CD8-positive, alpha-beta memory T cell (primary cell): Measurements from ENCODE around the gene ST3GAL5. TPM values are rescaled to one million over a fixed set of nuclear protein-coding genes. Genes with fewer than 3 reads are reported as not detected.
A peak's percentile ranks its signal among the peaks of the same experiment; 100 is the strongest.

Source experiments
- CTCF ChIA-PET: fragments of 350-600 bp; sonication (Branson Sonifier 250); formaldehyde crosslinking; loops from one replicate; lab custom pipeline; 2021; ENCODE audit warnings: antibody characterized with exemption; lab: Charles Lee
- POLR2A ChIA-PET: fragments of 350-600 bp; sonication (Branson Sonifier 250); formaldehyde crosslinking; loops from one replicate; lab custom pipeline; 2021; ENCODE audit warnings: antibody characterized with exemption; lab: Charles Lee
- DNase-seq, 5 donors: peaks; one replicate each; pipeline versions ENCODE4 v3.0.0 to v3.0.0-alpha.2; 2020 to 2022; ENCODE audit warnings: mixed read lengths in 1 of 5
- H3K27ac ChIP-seq: one replicate; pipeline ENCODE4 v1.7.0; 2013; ENCODE audit warnings: low read depth, mild to moderate bottlenecking, low read length, moderate library complexity
- H3K27me3 ChIP-seq: 2 replicates; pipeline ENCODE4 v1.7.0; 2013; ENCODE audit warnings: low read length, mild to moderate bottlenecking; ENCODE audit not compliant: insufficient read depth, poor library complexity, severe bottlenecking
- H3K36me3 ChIP-seq: 2 replicates; pipeline ENCODE4 v1.7.0; 2013; ENCODE audit warnings: mild to moderate bottlenecking, low read length, moderate library complexity; ENCODE audit not compliant: insufficient read depth
- H3K4me1 ChIP-seq: 2 replicates; pipeline ENCODE4 v1.7.0; 2013; ENCODE audit warnings: mild to moderate bottlenecking, low read length, moderate library complexity; ENCODE audit not compliant: insufficient read depth
- H3K4me3 ChIP-seq: 2 replicates; pipeline ENCODE4 v1.7.0; 2013; ENCODE audit warnings: mild to moderate bottlenecking, low read length
- H3K9me3 ChIP-seq: 2 replicates; pipeline ENCODE4 v1.7.0; 2013; ENCODE audit warnings: mild to moderate bottlenecking, low read length
- H3K27ac Mint-ChIP-seq, 8 donors: one replicate each; pipeline ENCODE4 v1.8.0; 2020 to 2021; ENCODE audit warnings: mixed read lengths in 8 of 8, mild to moderate bottlenecking in 6 of 8, inconsistent platforms in 3 of 8, moderate library complexity in 3 of 8
- H3K27me3 Mint-ChIP-seq, 2 donors: one replicate each; pipeline ENCODE4 v1.8.0; 2020 to 2021; ENCODE audit warnings: mixed read lengths in 2 of 2, mild to moderate bottlenecking in 1 of 2, moderate library complexity in 1 of 2
- H3K36me3 Mint-ChIP-seq, 3 donors: one replicate each; pipeline ENCODE4 v1.8.0; 2020 to 2021; ENCODE audit warnings: mixed read lengths in 3 of 3, inconsistent platforms in 1 of 3, mild to moderate bottlenecking in 1 of 3
- H3K4me1 Mint-ChIP-seq, 3 donors: one replicate each; pipeline ENCODE4 v1.8.0; 2020 to 2021; ENCODE audit warnings: mixed read lengths in 3 of 3, inconsistent platforms in 1 of 3, mild to moderate bottlenecking in 1 of 3
- H3K4me3 Mint-ChIP-seq, 7 donors: one replicate each; pipeline ENCODE4 v1.8.0; 2020 to 2021; ENCODE audit warnings: mixed read lengths in 7 of 7, mild to moderate bottlenecking in 6 of 7, moderate library complexity in 4 of 7, inconsistent platforms in 2 of 7
- H3K9me3 Mint-ChIP-seq, 5 donors: one replicate each; pipeline ENCODE4 v1.8.0; 2020 to 2022; ENCODE audit warnings: mixed read lengths in 5 of 5, mild to moderate bottlenecking in 3 of 5, moderate library complexity in 2 of 5, inconsistent platforms in 1 of 5
- polyA plus RNA-seq: library from polyadenylated mRNA; unstranded; fragments of 300-500 nt; fragmentation: Illumina TruSeq; gene quantifications from one replicate; pipeline ENCODE4 v1.2.3, GENCODE V29; 2021
- total RNA-seq, 2 experiments: library from RNA; stranded (reverse); gene quantifications; one replicate each; pipeline ENCODE4 v1.2.3, GENCODE V29; 2021

The ST3GAL5 gene
- total and polyA plus RNA-seq, 3 experiments from 2014 or later, result 11.1 to 21.8 (median 11.2) TPM

GRCh38 chr2:85903849-85904248, 15.1 kb upstream of the ST3GAL5 start:
- DNase-seq, result no peak
- H3K4me1 Mint-ChIP-seq, result peaks cover 7 to 15% (median 14%) of the 10 kb centered on the region in 3 donors
- peak overlapping the region in 1 of 8 donors; percentile 17 for H3K27ac Mint-ChIP-seq
- Histone ChIP-seq H3K4me1 (no peaks in the 10 kb centered on the region), H3K36me3 (no peaks in the 10 kb centered on the region), H3K27me3 (no peaks in the 10 kb centered on the region), H3K4me3 (no peak overlapping the region), H3K27ac (no peak overlapping the region), H3K9me3 (no peaks in the 10 kb centered on the region)
- no peak overlapping the region for H3K4me3 Mint-ChIP-seq
- no peaks in the 10 kb centered on the region for H3K9me3 Mint-ChIP-seq
- ChIA-PET POLR2A (no interaction called here), CTCF (interaction anchor here (1.0 to 1.1 kb wide), 3 partner anchors 14 to 132 kb away, joined by 3 to 4 read pairs (median 3); no protein-coding TSS in a partner anchor)
- peaks cover 0 to 3% (median 0%) of the 10 kb centered on the region in 3 donors for H3K36me3 Mint-ChIP-seq
- peaks cover 0 to 4% of the 10 kb centered on the region in 2 donors for H3K27me3 Mint-ChIP-seq

DNA sequence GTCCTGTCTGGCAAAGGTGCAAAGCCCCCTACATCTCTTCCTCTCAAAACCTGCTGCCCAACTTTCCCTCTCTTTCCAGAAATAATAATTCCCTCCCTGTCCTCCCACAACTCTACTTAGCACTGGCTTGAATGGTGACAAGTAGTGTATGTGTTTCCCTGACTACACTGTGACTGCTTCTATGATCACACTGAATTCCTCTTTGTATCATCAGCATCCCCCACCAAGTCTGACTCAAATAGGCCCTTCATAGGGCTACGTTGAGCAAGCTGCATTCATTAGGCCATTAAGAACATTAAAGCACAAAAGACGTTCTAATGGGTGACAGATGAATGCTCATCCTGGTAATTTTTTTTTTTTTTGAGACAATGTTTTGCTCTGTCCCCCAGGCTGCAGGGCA, 13.7 kb upstream of the ST3GAL5 start:
- H3K27me3 ChIP-seq, result no peaks in the 10 kb centered on the region
- ChIA-PET POLR2A (no interaction called here), CTCF (interaction anchor here (1.0 to 4.9 kb wide), 2 partner anchors 14 to 75 kb away, joined by 4 to 28 read pairs (median 4); partner anchors contain the start of gene ST3GAL5)
- Mint-ChIP-seq H3K27ac (peak overlapping the region in 3 of 8 donors; percentile 24 to 86 (median 66)), H3K4me1 (peaks cover 18 to 23% (median 20%) of the 10 kb centered on the region in 3 donors), H3K36me3 (peaks cover 0 to 4% (median 0%) of the 10 kb centered on the region in 3 donors), H3K9me3 (no peaks in the 10 kb centered on the region), H3K4me3 (no peak overlapping the region), H3K27me3 (peaks cover 0 to 4% of the 10 kb centered on the region in 2 donors)
- H3K9me3 ChIP-seq, result no peaks in the 10 kb centered on the region
- no peak overlapping the region for H3K4me3 ChIP-seq
- H3K36me3 ChIP-seq, result no peaks in the 10 kb centered on the region
- DNase-seq, result no peak
- no peaks in the 10 kb centered on the region for H3K4me1 ChIP-seq
- H3K27ac ChIP-seq, result no peak overlapping the region

DNA sequence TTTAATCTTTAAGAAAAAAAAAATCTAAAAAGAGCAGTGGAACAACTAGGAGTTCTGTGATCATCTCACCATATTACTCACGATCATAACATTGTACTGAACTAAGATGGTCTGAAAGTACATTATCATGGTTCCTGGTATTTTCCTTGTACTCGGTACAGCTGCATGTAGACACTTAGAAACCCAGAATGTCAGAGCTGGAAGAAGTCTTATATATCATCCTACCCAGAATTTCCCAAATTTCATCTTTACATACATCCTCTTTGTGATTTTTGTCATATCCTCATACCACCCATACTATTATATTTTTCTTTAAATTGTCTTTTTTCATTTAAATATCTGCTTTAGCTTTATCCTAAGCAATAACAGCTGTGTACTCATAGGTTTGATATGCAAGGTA, 12.4 kb upstream of the ST3GAL5 start:
- Histone ChIP-seq H3K27ac (no peak overlapping the region), H3K27me3 (no peaks in the 10 kb centered on the region), H3K9me3 (no peaks in the 10 kb centered on the region), H3K36me3 (no peaks in the 10 kb centered on the region), H3K4me3 (no peak overlapping the region), H3K4me1 (no peaks in the 10 kb centered on the region)
- Mint-ChIP-seq H3K9me3 (no peaks in the 10 kb centered on the region), H3K27ac (no peak overlapping the region), H3K36me3 (peaks cover 0 to 4% (median 0%) of the 10 kb centered on the region in 3 donors), H3K27me3 (peaks cover 0 to 1% of the 10 kb centered on the region in 2 donors), H3K4me3 (no peak overlapping the region), H3K4me1 (peaks cover 18 to 23% (median 20%) of the 10 kb centered on the region in 3 donors)
- ChIA-PET CTCF (interaction anchor here (0.7 to 4.9 kb wide), 2 partner anchors 12 to 87 kb away, joined by 3 to 28 read pairs; partner anchors contain the start of gene ST3GAL5), POLR2A (interaction anchor here (0.6 kb wide), 1 partner anchor 38 kb away, joined by 3 read pairs; no protein-coding TSS in a partner anchor)
- no peak for DNase-seq

DNA sequence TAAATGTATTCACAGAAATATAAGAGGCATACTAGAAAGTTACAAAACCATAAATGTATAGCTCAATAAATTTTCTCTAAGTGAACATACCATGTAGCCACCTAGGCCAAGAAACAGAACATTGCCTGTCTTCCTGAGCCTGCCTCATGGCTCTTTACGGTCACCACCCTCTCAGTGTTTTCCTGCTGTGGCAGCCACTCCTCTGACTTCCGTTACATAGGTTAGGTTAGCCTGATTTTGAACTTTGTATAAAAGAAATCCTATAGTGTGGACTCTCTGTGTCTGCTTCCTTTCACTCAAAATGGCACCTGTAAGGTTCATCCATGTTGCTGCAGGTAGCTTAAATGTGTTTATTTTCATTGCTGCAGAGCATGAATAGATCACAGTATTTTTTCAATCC, 11.6 kb upstream of the ST3GAL5 start:
- peak overlapping the region in 1 of 7 donors; percentile 20 for H3K4me3 Mint-ChIP-seq
- no peak overlapping the region for H3K27ac ChIP-seq
- H3K4me1 ChIP-seq, result no peaks in the 10 kb centered on the region
- H3K4me3 ChIP-seq, result no peak overlapping the region
- CTCF ChIA-PET, result interaction anchor here (0.8 to 4.9 kb wide), 3 partner anchors 11 to 73 kb away, joined by 3 to 28 read pairs (median 3); partner anchors contain the start of gene ST3GAL5
- DNase-seq, result peak in 1 of 5 donors; percentile 20
- H3K9me3 Mint-ChIP-seq, result no peaks in the 10 kb centered on the region
- POLR2A ChIA-PET, result interaction anchor here (0.6 kb wide), 1 partner anchor 14 kb away, joined by 3 read pairs; no protein-coding TSS in a partner anchor
- H3K27me3 ChIP-seq, result no peaks in the 10 kb centered on the region
- H3K9me3 ChIP-seq, result no peaks in the 10 kb centered on the region
- H3K36me3 Mint-ChIP-seq, result peaks cover 0 to 1% (median 0%) of the 10 kb centered on the region in 3 donors
- no peaks in the 10 kb centered on the region for H3K27me3 Mint-ChIP-seq
- H3K27ac Mint-ChIP-seq, result peak overlapping the region in 4 of 8 donors; percentile 4 to 88 (median 62)
- no peaks in the 10 kb centered on the region for H3K36me3 ChIP-seq
- H3K4me1 Mint-ChIP-seq, result peaks cover 18 to 23% (median 20%) of the 10 kb centered on the region in 3 donors

- Mint-ChIP-seq H3K27ac (peak overlapping the region in 5 of 8 donors; percentile 3 to 88 (median 59)), H3K4me1 (peaks cover 18 to 23% (median 20%) of the 10 kb centered on the region in 3 donors), H3K9me3 (no peaks in the 10 kb centered on the region), H3K4me3 (peak overlapping the region in 1 of 7 donors; percentile 25), H3K27me3 (no peaks in the 10 kb centered on the region), H3K36me3 (peaks cover 0 to 4% (median 4%) of the 10 kb centered on the region in 3 donors)
- DNase-seq, result no peak
- POLR2A ChIA-PET, result interaction anchor here (0.6 kb wide), 1 partner anchor 14 kb away, joined by 3 read pairs; no protein-coding TSS in a partner anchor
- Histone ChIP-seq H3K27me3 (no peaks in the 10 kb centered on the region), H3K9me3 (no peaks in the 10 kb centered on the region), H3K4me1 (no peaks in the 10 kb centered on the region), H3K36me3 (no peaks in the 10 kb centered on the region), H3K27ac (no peak overlapping the region), H3K4me3 (no peak overlapping the region)
- CTCF ChIA-PET, result interaction anchor here (0.8 to 4.9 kb wide), 4 partner anchors 11 to 180 kb away, joined by 3 to 28 read pairs (median 3); partner anchors contain the start of gene ST3GAL5
These were observed 11.1 kb upstream of the ST3GAL5 start for GRCh38 chr2:85899849-85900248.

DNA sequence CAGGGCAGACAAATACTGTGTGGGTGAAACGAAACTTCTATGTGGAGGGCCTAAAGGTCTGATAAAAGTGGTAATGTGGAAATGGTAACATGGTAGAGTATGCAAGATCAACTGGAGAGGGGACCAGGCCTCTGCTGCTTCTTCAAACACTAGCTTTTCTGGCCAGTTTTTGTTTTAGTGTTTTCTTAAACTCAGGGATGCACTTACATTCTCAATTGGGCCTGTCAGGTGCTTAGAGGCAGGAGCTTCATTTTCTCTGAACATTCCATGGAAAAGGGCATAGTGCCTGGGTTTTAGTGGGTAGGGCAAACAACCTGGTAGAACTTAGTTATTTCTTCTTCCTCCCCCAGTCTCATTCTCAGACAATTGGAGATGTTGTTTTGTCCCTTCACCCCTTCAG, 10.5 kb upstream of the ST3GAL5 start:
- peaks cover 18 to 23% (median 20%) of the 10 kb centered on the region in 3 donors for H3K4me1 Mint-ChIP-seq
- Histone ChIP-seq H3K9me3 (no peaks in the 10 kb centered on the region), H3K36me3 (no peaks in the 10 kb centered on the region), H3K27ac (no peak overlapping the region), H3K4me1 (no peaks in the 10 kb centered on the region), H3K27me3 (no peaks in the 10 kb centered on the region), H3K4me3 (no peak overlapping the region)
- H3K27me3 Mint-ChIP-seq, result peaks cover 0 to under 1% of the 10 kb centered on the region in 2 donors
- peaks cover 0 to 5% (median 4%) of the 10 kb centered on the region in 3 donors for H3K36me3 Mint-ChIP-seq
- DNase-seq, result no peak
- no peak overlapping the region for H3K4me3 Mint-ChIP-seq
- ChIA-PET CTCF (interaction anchor here (0.7 to 4.9 kb wide), 3 partner anchors 10 to 180 kb away, joined by 3 to 28 read pairs (median 3); partner anchors contain the start of gene ST3GAL5), POLR2A (no interaction called here)
- peak overlapping the region in 5 of 8 donors; percentile 23 to 88 (median 69) for H3K27ac Mint-ChIP-seq
- no peaks in the 10 kb centered on the region for H3K9me3 Mint-ChIP-seq

- Mint-ChIP-seq H3K27me3 (peaks cover 0 to 2% of the 10 kb centered on the region in 2 donors), H3K36me3 (peaks cover 0 to 5% (median 4%) of the 10 kb centered on the region in 3 donors), H3K27ac (peak overlapping the region in 6 of 8 donors; percentile 13 to 88 (median 41)), H3K4me1 (peaks cover 18 to 24% (median 20%) of the 10 kb centered on the region in 3 donors), H3K9me3 (no peaks in the 10 kb centered on the region), H3K4me3 (no peak overlapping the region)
- no peak for DNase-seq
- no peaks in the 10 kb centered on the region for H3K4me1 ChIP-seq
- no peaks in the 10 kb centered on the region for H3K36me3 ChIP-seq
- H3K9me3 ChIP-seq, result no peaks in the 10 kb centered on the region
- CTCF ChIA-PET, result interaction anchor here (0.7 to 4.9 kb wide), 2 partner anchors 10 to 68 kb away, joined by 3 to 28 read pairs; partner anchors contain the start of gene ST3GAL5
- no peak overlapping the region for H3K4me3 ChIP-seq
- no peaks in the 10 kb centered on the region for H3K27me3 ChIP-seq
- no peak overlapping the region for H3K27ac ChIP-seq
- POLR2A ChIA-PET, result no interaction called here
These were observed 10.1 kb upstream of the ST3GAL5 start for GRCh38 chr2:85898881-85899280.
